OCI-LY3 (cell line): Measurements from ENCODE around the gene H1-8.

Experiments
- EZH2phosphoT487 ChIP-seq: fragments of 200-600 bp; shearing (Covaris generic); IDR thresholded peaks from 2 replicates; pipeline ENCODE4 v1.6.1; 2018; ENCODE audit warnings: antibody characterized with exemption, mixed run types, low read depth
- TF ChIP-seq, protein P1 (sequence below): fragments of 200-600, 300-600 bp; sonication (generic); IDR thresholded peaks from 2 replicates; pipeline ENCODE4 v1.5.1; 2014; ENCODE audit warnings: antibody characterized with exemption, low read length, low read depth

DNA sequence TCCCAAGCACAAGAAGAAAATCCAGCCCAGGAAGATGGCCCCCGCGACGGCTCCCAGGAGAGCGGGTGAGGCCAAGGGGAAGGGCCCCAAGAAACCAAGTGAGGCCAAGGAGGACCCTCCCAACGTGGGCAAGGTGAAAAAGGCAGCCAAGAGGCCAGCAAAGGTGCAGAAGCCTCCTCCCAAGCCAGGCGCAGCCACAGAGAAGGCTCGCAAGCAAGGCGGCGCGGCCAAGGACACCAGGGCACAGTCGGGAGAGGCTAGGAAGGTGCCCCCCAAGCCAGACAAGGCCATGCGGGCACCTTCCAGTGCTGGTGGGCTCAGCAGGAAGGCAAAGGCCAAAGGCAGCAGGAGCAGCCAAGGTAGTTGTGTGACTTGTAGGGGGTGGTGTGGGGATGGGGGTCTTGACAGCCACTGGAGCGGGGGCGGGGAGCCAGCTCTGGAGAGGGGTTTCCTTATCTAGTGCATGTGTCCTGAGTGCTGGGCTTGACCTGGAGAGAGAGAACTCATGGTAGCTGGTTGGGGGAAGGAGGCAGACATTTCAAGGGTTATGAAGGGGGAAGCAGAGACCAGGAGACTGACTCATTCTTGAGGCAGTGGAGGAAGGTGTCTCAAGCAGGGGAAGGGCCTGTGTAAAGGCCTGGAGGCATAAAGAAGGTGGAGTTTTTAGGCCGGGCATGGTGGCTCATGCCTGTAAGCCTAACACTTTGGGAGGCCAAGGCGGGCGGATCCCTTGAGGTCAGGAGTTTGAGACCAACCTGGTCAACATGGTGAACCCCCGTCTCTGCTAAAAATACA lies 6.2 kb downstream of the H1-8 start:
- TF ChIP-seq, protein P1, sequence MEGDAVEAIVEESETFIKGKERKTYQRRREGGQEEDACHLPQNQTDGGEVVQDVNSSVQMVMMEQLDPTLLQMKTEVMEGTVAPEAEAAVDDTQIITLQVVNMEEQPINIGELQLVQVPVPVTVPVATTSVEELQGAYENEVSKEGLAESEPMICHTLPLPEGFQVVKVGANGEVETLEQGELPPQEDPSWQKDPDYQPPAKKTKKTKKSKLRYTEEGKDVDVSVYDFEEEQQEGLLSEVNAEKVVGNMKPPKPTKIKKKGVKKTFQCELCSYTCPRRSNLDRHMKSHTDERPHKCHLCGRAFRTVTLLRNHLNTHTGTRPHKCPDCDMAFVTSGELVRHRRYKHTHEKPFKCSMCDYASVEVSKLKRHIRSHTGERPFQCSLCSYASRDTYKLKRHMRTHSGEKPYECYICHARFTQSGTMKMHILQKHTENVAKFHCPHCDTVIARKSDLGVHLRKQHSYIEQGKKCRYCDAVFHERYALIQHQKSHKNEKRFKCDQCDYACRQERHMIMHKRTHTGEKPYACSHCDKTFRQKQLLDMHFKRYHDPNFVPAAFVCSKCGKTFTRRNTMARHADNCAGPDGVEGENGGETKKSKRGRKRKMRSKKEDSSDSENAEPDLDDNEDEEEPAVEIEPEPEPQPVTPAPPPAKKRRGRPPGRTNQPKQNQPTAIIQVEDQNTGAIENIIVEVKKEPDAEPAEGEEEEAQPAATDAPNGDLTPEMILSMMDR = no peak
- TF ChIP-seq EZH2phosphoT487 = no peak
